ENCODE measurements around the gene ANO3.

The ANO3 gene

GRCh38 chr11:26353010-26353409 is 21.1 kb downstream of the ANO3 start:
- no peak for DNase-seq (ENCODE audit: low spot score)
- TF ChIP-seq CTCF (IDR thresholded peaks at IDR 0.05; ENCODE audit: extremely low read depth, missing control alignments): no peak

- no peak for TF ChIP-seq CTCF (IDR thresholded peaks at IDR 0.05; ENCODE audit: extremely low read depth, missing control alignments)
These were observed 27.1 kb downstream of the ANO3 start for GRCh38 chr11:26359055-26359454.

GRCh38 chr11:26365284-26365683 is 33.4 kb downstream of the ANO3 start:
- TF ChIP-seq CTCF (IDR thresholded peaks at IDR 0.05; ENCODE audit: extremely low read depth, missing control alignments): no peak
- DNase-seq (ENCODE audit: low spot score): no peak

More at GRCh38 chr11:26359055-26359454, 27.1 kb downstream of the ANO3 start:
- no peak for DNase-seq (ENCODE audit: low spot score)

- TF ChIP-seq CTCF (IDR thresholded peaks at IDR 0.05; ENCODE audit: extremely low read depth, missing control alignments): no peak
- DNase-seq (ENCODE audit: low spot score): no peak
These were observed 45.7 kb downstream of the ANO3 start for GRCh38 chr11:26377619-26378018.

GRCh38 chr11:26399336-26399735 is 67.4 kb downstream of the ANO3 start:
- TF ChIP-seq CTCF (IDR thresholded peaks at IDR 0.05; ENCODE audit: extremely low read depth, missing control alignments): no peak
- no peak for DNase-seq (ENCODE audit: low spot score)

GRCh38 chr11:26410706-26411366 is 78.9 kb downstream of the ANO3 start:
- TF ChIP-seq CTCF (IDR thresholded peaks at IDR 0.05; ENCODE audit: extremely low read depth, missing control alignments): no peak

GRCh38 chr11:26412955-26413354 is 81.0 kb downstream of the ANO3 start:
- no peak for DNase-seq (ENCODE audit: low spot score)

More at GRCh38 chr11:26410706-26411366, 78.9 kb downstream of the ANO3 start:
- no peak for DNase-seq (ENCODE audit: low spot score)

More at GRCh38 chr11:26412955-26413354, 81.0 kb downstream of the ANO3 start:
- no peak for TF ChIP-seq CTCF (IDR thresholded peaks at IDR 0.05; ENCODE audit: extremely low read depth, missing control alignments)

Measured in GM20000 (cell line).